Stimulated activated CD8-positive, alpha-beta memory T cell treated with anti-CD3 and anti-CD28 coated beads, Interleukin-7, amount 100 ng/mL, for 1 hour (primary cell): ENCODE data around the gene SLC15A5.

Experiments
- DNase-seq, 2 donors: peaks; one replicate each; pipeline ENCODE4 v3.0.0-alpha.2; 2020; ENCODE audit warnings: low read depth in 2 of 2

The SLC15A5 gene

DNA sequence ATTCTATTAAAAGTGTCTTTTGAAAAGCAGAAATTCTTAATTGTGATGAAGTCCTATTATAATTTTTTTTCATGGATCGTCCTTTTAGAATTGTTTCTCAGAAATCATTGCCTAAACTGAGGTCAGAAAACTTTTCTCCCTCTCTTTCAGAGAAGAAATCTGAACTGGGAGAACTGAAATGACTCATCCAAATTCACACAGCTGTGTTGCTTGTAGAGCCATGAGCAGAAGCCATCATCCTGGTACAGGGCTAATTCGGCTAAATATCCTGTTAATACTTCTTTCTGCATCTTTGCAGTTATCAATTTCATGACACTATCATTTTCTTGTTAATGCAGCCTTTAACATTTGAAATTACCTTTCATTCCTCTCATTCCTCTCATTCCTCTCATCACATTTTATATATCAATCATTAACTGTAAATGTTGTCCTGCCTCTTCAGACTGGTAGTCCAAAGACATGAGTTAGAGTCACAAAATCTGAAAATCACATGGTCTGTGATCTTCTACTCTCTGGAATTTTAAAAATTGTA lies 15.5 kb downstream of the SLC15A5 start:
- DNase-seq, result no peak

DNA sequence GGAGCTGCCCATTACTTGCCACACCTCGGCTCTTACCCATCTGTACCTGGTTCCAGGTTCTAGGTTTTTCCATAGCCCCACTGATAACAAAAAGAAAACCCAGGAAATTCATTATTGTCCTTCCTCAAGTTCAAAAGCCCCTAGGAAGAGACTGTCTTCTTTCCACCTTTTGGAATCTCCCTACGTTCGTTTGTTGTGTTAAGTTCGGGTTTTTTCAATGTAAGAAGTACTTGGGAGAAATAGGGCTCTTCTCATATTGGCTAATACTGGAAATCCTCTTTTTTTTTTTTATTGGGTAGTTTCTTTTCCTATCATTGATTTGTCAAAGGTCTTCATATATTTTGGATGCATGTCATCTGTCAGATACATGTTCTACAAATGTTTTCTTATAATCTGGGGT lies 17.3 kb downstream of the SLC15A5 start:
- DNase-seq, result no peak

DNA sequence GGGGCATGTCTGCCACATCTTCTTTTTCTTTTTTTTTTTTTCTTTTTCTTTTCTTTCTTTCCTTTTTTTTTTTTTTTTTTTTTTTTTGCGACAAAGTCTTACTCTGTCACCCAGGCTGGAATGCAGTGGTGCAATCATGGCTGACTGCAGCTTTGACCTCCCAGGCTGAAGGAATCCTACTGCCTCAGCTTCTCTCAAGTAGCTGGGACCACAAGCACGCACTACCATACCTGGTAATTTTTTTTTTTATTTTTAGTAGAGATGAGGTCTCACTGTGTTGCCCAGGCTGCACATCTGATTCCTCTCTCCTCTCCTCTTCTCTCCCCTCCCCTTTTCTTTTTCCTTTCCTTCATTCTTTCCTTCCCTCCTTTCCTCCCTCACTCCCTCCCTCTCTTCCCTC lies 18.5 kb downstream of the SLC15A5 start:
- no peak for DNase-seq

DNA sequence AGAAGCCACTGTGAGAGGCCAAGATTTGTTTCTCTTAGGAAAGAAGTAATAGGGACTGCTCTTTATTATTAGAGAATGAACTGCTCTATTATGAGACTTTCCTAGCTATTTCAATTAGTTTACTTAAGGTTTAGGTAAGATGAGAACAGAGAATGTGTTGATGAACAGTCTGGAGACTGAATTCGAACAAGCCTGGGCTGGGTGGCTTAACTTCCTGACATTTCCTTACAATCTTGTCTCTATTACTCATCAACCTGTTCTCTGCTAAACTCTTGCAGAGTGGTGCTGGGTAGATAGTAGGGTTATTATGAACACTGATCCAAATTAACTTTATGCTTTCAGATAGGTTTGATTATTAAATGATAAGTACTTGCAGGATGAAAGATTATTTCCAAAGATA lies 31.2 kb downstream of the SLC15A5 start:
- DNase-seq, result no peak

- no peak for DNase-seq
Observed at GRCh38 chr12:16245209-16245608, 32.3 kb downstream of the SLC15A5 start.

DNA sequence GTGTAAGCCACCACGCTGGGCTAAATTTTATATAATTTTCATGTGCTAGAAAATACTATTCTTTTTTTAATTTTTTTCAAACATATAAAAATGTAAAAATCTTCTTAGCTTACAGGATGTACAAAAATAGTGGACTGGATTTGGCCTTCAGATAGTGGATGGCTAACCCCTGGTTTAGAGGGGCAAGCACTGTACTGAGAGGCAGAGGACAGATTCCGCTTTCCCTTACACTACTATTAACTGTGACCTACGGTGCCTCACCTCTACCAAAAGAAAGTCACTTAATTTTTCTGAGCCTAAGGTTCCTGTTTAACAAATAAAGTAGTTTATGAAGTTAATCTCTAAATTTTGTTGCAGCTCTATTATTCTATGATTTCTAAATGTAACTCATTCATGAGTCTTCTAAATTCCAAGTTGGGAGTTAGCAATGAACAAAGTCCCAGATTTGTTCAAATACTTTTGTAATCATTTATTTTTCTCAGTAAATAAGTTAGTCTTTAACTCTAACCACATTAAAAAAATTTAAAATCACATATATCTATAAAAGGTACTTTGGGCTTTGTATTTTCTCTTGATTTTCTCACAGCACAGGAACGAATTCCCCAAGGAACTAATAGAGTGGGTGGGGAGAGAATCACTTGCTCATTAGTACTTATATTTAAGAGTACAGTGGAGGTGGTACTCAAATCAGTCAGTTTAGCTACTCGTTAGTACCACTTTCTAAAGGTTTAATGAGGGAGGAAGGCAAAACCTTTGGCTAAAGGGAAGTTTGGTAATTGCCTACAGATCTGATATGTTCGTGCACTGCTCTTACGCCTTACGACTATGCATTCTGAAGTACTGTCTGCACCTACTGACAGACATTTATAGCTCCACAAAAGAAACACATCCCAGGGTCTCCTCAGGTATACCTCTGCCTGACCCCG lies 33.7 kb downstream of the SLC15A5 start:
- no peak for DNase-seq

GRCh38 chr12:16241346-16241745 lies 36.1 kb downstream of the SLC15A5 start:
- DNase-seq, result no peak

DNA sequence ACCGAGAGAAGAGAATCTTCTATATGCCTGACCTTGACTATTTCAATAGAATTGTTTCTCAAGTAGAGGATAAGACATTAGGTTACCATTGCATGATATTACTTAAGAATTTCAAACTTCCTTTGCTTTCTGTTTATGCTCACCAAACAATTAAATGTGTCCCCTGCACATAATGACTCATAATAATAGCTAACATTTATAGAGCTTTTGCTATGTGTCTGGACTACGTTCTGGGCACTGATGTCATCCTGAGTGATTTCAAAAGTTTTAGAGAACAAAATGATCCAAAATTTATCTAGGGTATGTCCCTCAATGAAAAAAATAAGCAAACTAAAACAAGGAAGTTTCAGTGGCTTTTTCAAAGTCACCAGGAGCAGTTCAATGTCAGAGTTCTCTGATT lies 38.8 kb downstream of the SLC15A5 start:
- no peak for DNase-seq

DNA sequence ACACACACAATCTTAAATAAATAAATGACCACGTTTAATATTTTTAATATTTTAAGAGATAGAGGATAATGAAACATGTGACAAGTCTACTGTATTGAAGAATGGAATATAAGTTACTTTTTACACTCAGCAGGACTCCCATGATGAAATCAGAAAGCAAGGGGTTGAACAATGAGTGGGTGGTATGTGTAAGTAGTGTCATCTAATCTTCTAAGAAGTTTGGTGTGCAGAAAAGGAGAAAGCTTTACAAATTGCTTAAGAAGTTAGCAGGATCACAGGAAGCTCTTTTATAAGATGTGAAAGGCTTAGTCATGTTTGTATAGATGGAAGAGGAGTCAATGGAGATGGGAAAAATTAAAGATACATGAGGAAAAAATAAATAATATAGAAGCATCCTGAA lies 47.8 kb downstream of the SLC15A5 start:
- DNase-seq, result no peak

DNA sequence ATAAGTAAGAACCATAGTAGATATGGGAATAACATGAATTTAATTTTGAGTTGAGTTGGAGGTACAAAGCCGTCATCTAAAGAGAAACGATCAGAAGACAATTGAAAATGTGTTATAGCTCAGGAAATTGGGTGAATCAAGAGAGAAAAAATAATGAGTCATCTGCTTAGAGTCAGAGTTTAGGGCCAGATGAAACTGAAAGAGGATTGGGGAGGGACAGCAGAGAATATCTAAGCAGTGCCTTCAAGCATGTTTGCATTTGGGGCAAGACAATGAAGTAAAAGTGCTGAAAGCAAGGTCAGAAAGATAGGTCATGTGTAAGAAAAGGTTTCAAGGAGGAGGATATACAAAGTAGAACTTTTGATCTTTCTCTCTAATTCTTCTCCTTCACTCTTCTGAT lies 49.4 kb downstream of the SLC15A5 start:
- DNase-seq, result no peak

DNA sequence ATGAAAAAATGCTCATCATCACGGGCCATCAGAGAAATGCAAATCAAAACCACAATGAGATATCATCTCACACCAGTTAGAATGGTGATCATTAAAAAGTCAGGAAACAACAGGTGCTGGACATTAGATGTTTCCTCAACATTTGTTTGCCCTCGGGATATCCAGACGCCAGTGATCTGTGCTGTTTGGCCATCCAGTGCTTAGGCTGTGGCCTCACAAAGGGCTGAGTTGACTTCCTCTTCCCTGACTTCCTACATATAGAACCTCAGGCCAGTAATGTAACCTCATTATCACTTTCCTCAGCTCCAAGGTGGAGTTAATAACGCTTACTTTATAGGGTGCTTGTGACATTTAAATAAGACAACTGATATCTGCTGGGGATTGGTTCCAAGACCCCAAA lies 51.8 kb downstream of the SLC15A5 start:
- DNase-seq, result no peak

- DNase-seq, result no peak
Observed at GRCh38 chr12:16224196-16224595, 53.3 kb downstream of the SLC15A5 start.

DNA sequence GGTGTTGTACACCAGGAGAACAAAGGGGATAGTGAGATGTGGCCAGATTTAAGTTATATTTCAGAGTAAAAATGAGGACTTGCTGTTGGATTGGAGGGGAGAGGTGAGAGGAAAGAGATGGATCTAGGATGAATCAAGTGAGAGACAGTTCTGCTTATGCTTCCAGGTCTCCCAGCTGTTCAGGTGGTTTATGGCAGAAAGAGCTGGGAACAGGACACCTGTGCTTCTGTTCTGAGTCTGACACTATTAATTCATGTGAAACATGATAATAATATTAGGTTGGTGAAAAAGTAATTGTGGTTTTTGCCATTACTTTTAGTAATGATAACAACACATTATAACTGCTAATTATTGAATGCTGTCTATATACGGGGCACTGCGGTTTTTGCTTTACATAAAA lies 55.7 kb downstream of the SLC15A5 start:
- DNase-seq, result no peak

- no peak for DNase-seq
Observed at GRCh38 chr12:16220120-16220519, 57.4 kb downstream of the SLC15A5 start.

GRCh38 chr12:16218934-16219751 lies 58.3 kb downstream of the SLC15A5 start:
- no peak for DNase-seq

DNA sequence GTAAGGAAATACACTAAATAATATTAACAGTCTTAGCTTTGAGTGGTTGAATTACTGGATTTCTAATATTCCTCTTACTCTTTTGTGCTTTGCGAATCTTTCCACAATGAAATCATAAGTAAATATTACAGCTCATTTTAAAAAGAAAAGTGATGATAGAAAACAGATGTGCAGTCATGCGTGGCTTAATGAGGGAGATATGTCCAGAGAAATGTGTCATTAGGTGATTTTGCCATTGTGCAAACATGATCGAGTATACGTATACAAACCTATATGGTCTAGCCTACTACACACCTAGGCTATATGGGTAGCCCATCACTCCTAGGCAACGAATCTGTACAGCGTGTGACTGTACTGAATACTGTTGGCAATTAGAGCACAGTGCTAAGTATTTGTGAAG lies 59.3 kb downstream of the SLC15A5 start:
- no peak for DNase-seq

DNA sequence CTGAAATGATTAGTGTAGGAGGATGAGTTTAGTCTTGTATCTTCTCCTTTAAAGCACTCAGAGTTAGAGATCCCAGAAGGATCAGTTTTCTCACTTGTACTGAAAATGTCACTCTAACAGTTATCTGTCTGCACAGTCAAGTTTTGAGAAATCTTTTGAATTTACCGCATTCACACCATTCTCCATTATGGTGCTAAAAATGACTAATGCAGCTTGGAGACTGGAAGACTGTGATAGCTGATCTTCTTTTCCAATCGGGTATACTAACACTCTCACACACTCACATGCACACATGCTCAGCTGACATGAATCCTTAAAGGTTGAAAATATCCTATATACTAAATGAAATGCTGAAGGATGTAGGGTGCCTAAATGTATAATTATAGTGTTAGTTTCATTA lies 65.8 kb downstream of the SLC15A5 start:
- no peak for DNase-seq

GRCh38 chr12:16198884-16199283 lies 78.6 kb downstream of the SLC15A5 start:
- no peak for DNase-seq

- no peak for DNase-seq
Observed at GRCh38 chr12:16197600-16197999, 79.9 kb downstream of the SLC15A5 start.

DNA sequence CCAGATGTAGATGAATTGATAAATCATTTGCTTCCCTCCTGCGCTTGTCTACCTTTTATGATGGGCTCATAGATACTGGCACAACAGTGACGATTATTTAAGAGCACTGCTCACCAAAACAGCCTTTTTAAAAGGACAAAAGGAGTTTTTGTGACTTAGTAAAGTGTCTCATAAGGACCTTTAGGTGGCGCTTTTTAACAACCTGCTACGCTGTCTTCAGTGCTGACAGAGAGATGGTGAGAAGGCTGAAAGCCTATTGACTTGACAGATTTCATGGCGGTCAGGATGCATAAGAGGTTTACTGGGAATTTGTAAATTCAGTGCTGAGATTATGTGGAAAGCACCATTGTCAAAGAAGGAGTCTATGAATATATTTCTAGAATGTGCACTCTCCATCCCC lies 87.6 kb downstream of the SLC15A5 start:
- no peak for DNase-seq

DNA sequence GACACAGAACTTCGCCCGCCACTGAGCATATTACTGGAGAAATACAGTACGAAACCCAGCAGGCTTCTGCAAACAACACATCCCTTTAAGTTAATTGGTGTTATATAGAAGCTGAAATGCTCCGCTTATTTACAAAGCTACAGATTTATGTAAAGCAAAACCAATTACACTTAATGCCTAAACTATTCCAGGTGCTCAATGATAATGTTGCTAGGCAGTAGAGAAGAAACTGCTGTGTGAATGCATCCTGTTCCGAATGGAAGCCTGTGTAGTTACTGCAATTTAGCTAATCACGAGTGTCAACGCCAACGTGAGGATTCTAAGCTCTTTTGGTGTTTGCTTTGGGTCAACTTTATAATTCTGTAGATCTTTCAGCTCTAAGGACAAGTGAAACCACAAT lies 89.8 kb downstream of the SLC15A5 start:
- no peak for DNase-seq

- DNase-seq, result no peak
Observed at GRCh38 chr12:16184681-16185080, 92.8 kb downstream of the SLC15A5 start.

GRCh38 chr12:16183541-16183940 lies 93.9 kb downstream of the SLC15A5 start:
- no peak for DNase-seq
